Heart right ventricle (tissue), 16 donors: ENCODE data around the gene CBLB. TPM values are rescaled to one million over a fixed set of nuclear protein-coding genes. Genes with fewer than 3 reads are reported as not detected.

Source experiments
- ATAC-seq, 8 donors: fragments of 200-7000 bp; cut with Tn5 transposase; one replicate each; pipeline ENCODE4 v1.9.1; 2020; ENCODE audit warnings: mild to moderate bottlenecking in 8 of 8, moderate library complexity in 8 of 8, moderate number of reproducible peaks in 1 of 8
- DNase-seq, 2 donors: peaks; one replicate each; pipeline ENCODE4 v3.0.0-alpha.2; 2020
- H3K27ac ChIP-seq, 10 donors: fragments of 200-600 bp; sonication (generic) in 2 of 10; one replicate each; pipeline versions ENCODE4 v1.5.0 to v1.8.0; 2020 to 2022; ENCODE audit warnings: mild to moderate bottlenecking in 3 of 10
- H3K27me3 ChIP-seq, 7 donors: fragments of 200-600 bp; one replicate each; pipeline ENCODE4 v1.8.0; 2021 to 2022; ENCODE audit warnings: mild to moderate bottlenecking in 2 of 7
- H3K36me3 ChIP-seq, 9 donors: fragments of 200-600 bp; sonication (generic) in 1 of 9; one replicate each; pipeline versions ENCODE4 v1.5.0 to v1.8.0; 2020 to 2022; ENCODE audit warnings: mild to moderate bottlenecking in 2 of 9
- H3K4me1 ChIP-seq, 9 donors: fragments of 200-600 bp; sonication (generic) in 1 of 9; one replicate each; pipeline versions ENCODE4 v1.5.0 to v1.8.0; 2020 to 2022; ENCODE audit warnings: mild to moderate bottlenecking in 4 of 9
- H3K4me3 ChIP-seq, 10 donors: fragments of 200-600 bp; sonication (generic) in 2 of 10; one replicate each; pipeline versions ENCODE4 v1.5.0 to v1.8.0; 2020 to 2022; ENCODE audit warnings: mild to moderate bottlenecking in 7 of 10, moderate library complexity in 2 of 10
- H3K9me3 ChIP-seq, 11 donors: fragments of 200-600 bp in 10 of 11; sonication (generic) in 2 of 11; one replicate each; pipeline versions ENCODE4 v1.5.0 to v1.8.0; 2013 to 2022; ENCODE audit warnings: mild to moderate bottlenecking in 2 of 11, control low read depth in 1 of 11, moderate library complexity in 1 of 11
- WGBS, 2 donors: extraction: QIAGEN DNeasy Blood & Tissue Kit; methylation state at CpG; one replicate each; pipeline ENCODE4 v1.1.7; 2013; ENCODE audit warnings: inconsistent platforms in 1 of 2; 5-methylcytosine and 5-hydroxymethylcytosine counted together
- intact Hi-C, 10 donors: fragments of 100-400 bp; cut with DNase I; formaldehyde crosslinking; loops; one replicate each; pipeline versions ENCODE4 v1.11.1 to v1.14.2; 2022
- polyA plus RNA-seq, 2 donors: library from polyadenylated mRNA; stranded (reverse); fragments of 200-250 nt; gene quantifications; one replicate each; pipeline ENCODE4 v1.2.3, GENCODE V29; 2013
- total RNA-seq, 10 donors: library from RNA; stranded (reverse); fragmentation: NEBNext Ultra II Directional in 3 of 10; extraction: Animal tissue kit (Norgen Biotek cat#: 25700) in 3 of 10; gene quantifications; one replicate each; pipeline versions ENCODE4 v1.2.1 to v1.2.4, GENCODE V29; 2021 to 2023
- TF ChIP-seq, protein P1 (sequence below), 9 donors: fragments of 200-600 bp; sonication (generic) in 2 of 9; IDR thresholded peaks; one replicate each; pipeline versions ENCODE4 v1.5.0 to v1.8.0; 2021 to 2022; ENCODE audit warnings: antibody characterized with exemption in 9 of 9, mild to moderate bottlenecking in 5 of 9, moderate library complexity in 1 of 9
- donor health status: Arrhythmogenic right ventricular cardiomyopathy.
- donor health status: ischemic (EF 13 %, LVEDD 7.1; RV severe dilation, severe dysfunction).
- donor health status: healthy with polysubstance abuse.
- donor health status: DM: no; HTN: yes; CAD: no.
- donor health status: DM: no; HTN: no; CAD: no.
- donor health status: ischemic (EF 25% LVEDD 6.9; RV normal size, moderate dysfunction).
- donor health status: ischemic (EF 25% LVEDD 5.7; RV mildly dilated, moderate dysfunction).
- donor health status: healthy.
- donor health status: DM: yes; HTN: yes; CAD: no.
- donor health status: Ischemic cardiomyopathy.
- donor health status: ischemic (EF 35%, LVEDD 5.7; RV mildly dilated, moderate dysfunction).
- donor health status: nonischemic (EF 11% LVEDD 7.7; RV severe dilation, severe dysfunction).
- donor health status: DM: yes; HTN: yes; CAD: no.
- donor health status: PGD.
- donor health status: ischemic (EF 29% LVEDD 5.4; RV normal size, mild dysfunction).
- donor health status: nonischemic (EF 23%, LVEDD 6.1; RV moderate dilation, normal function).

CBLB gene
- total and polyA plus RNA-seq, 12 donors, result 14.2 to 72.7 (median 46.0) TPM

DNA sequence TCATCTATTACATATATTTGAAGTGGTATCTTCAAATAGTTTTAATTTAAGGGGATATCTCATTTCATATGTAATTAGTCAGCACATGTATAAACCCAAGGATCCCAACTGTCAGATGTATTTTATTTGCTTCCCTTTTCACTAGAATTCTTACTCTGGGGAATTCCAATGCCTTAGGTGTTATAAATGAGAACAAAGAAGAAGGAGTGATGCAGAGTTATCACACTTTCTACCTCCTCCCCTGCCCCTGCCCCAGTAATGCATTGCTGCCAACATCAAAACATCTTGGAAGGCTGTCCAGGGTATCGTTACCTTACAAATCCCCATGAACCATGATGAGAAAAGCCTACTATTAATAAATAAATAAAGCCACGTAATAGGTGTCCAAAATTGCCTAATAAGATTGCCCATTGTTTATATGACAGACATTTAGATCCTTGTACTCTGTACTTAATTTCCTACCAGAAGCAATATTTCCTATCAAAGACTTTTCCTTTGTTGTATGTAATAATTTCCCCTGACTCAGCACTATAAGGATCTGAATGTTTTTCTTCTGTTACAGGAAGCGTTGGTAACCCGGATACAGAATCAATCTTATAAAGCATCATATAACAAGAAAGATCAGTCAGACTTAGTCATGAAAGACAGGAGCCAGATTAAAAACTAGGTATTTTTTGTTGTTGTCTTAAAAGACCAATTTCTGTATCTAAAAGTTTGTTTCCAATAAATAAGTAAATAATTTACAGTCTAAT lies 38.8 kb downstream of the CBLB start:
- intact Hi-C loops, result loop anchor here in 3 of 10 donors (5.0 kb wide), 2 partner anchors 38 to 43 kb away; no protein-coding TSS in a partner anchor
- H3K36me3 ChIP-seq, result peaks cover 0 to 10% (median 0%) of the 10 kb centered on the region in 9 donors

DNA sequence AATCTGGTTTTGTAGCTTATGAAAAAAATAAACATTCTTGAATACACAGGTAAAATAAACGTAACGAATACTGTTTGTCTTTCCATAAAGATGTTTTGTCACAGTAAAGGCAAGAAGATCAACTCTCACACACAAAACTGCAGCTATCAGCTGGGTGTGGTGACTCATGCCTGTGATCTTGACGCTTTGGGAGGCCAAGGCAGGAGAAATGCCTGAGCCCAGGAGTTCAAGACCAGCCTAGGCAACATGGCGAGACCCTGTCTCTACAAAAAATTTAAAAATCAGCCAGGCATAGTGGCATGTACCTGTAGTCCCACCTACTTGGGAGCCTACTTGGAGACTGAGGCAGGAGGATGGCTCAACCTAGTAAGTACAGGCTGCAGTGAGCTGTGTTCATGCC lies 39.6 kb downstream of the CBLB start:
- Histone ChIP-seq H3K4me3 (no peak overlapping the region), H3K27ac (peak overlapping the region in 3 of 10 donors; percentile 10 to 78 (median 13)), H3K27me3 (no peaks in the 10 kb centered on the region), H3K36me3 (peaks cover 0 to 13% (median 0%) of the 10 kb centered on the region in 9 donors), H3K9me3 (no peaks in the 10 kb centered on the region), H3K4me1 (peaks cover 0 to 91% (median 64%) of the 10 kb centered on the region in 9 donors)
- TF ChIP-seq, protein P1, sequence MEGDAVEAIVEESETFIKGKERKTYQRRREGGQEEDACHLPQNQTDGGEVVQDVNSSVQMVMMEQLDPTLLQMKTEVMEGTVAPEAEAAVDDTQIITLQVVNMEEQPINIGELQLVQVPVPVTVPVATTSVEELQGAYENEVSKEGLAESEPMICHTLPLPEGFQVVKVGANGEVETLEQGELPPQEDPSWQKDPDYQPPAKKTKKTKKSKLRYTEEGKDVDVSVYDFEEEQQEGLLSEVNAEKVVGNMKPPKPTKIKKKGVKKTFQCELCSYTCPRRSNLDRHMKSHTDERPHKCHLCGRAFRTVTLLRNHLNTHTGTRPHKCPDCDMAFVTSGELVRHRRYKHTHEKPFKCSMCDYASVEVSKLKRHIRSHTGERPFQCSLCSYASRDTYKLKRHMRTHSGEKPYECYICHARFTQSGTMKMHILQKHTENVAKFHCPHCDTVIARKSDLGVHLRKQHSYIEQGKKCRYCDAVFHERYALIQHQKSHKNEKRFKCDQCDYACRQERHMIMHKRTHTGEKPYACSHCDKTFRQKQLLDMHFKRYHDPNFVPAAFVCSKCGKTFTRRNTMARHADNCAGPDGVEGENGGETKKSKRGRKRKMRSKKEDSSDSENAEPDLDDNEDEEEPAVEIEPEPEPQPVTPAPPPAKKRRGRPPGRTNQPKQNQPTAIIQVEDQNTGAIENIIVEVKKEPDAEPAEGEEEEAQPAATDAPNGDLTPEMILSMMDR (IDR thresholded peaks at IDR 0.05), result no peak
- intact Hi-C loops, result loop anchor here in 3 of 10 donors (5.0 kb wide), 2 partner anchors 37 to 42 kb away; no protein-coding TSS in a partner anchor
- no peak for ATAC-seq
- WGBS, 2 donors, result 96 to 97% methylated on average over 4 of the region's 4 CpGs
- DNase-seq, result no peak

More for the DNA sequence above, 38.8 kb downstream of the CBLB start:
- Histone ChIP-seq H3K4me1 (peaks cover 0 to 89% (median 62%) of the 10 kb centered on the region in 9 donors), H3K4me3 (no peak overlapping the region), H3K9me3 (no peaks in the 10 kb centered on the region), H3K27me3 (no peaks in the 10 kb centered on the region), H3K27ac (peak overlapping the region in 5 of 10 donors; percentile 16 to 78 (median 18))
- peak in 1 of 8 donors; percentile 27 for ATAC-seq
- TF ChIP-seq, protein P1 (IDR thresholded peaks at IDR 0.05), result no peak
- no peak for DNase-seq
- WGBS, 2 donors, result 50 to 51% methylated on average over 4 of the region's 4 CpGs

DNA sequence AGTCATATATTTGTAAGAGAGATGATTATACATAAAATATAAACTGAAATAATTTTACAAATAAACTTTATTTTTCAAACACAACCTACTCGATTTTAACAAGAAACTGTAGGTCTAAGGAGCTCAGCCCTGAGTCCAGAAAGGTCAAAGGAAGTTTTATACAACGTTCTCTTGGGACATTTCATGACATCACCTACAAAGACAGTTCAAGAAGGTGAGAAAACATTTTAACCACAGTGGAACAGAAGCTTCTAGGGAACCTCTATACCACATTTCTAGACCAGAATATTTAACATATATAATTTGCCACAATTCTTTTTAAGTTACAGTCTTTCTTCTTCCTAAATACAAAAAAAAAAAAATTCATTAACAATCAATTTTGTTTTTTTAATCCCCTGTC lies 40.1 kb downstream of the CBLB start:
- Histone ChIP-seq H3K9me3 (no peaks in the 10 kb centered on the region), H3K4me3 (no peak overlapping the region), H3K4me1 (peaks cover 0 to 95% (median 68%) of the 10 kb centered on the region in 9 donors), H3K36me3 (peaks cover 0 to 18% (median 0%) of the 10 kb centered on the region in 9 donors), H3K27ac (peak overlapping the region in 3 of 10 donors; percentile 10 to 78 (median 13)), H3K27me3 (no peaks in the 10 kb centered on the region)
- intact Hi-C loops, result loop anchor here in 3 of 10 donors (5.0 kb wide), 2 partner anchors 36 to 41 kb away; no protein-coding TSS in a partner anchor
- 43 to 54% methylated on average over 2 of the region's 2 CpGs for WGBS, 2 donors
- DNase-seq, result no peak
- ATAC-seq, result no peak
- TF ChIP-seq, protein P1 (IDR thresholded peaks at IDR 0.05), result no peak

DNA sequence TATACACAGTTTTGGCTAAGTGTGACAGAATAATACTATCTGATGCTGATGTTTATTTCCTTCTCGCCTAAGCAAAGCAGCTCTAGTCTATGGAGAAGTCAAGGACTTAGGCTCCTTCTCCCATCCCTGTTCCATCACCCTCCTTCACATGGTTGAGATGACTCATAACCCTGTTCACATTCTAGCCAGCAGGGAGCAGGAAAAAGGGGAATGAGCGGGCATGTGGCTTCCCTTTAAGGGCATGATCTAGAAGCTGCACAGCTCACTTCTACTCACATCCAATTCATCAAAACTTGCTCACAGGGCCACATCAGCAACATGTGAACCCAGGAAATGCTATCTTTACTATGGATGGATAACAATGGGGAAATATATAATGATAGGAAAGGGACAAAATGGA lies 40.9 kb downstream of the CBLB start:
- H3K36me3 ChIP-seq, result peaks cover 0 to 23% (median 0%) of the 10 kb centered on the region in 9 donors
- H3K9me3 ChIP-seq, result no peaks in the 10 kb centered on the region
- H3K27ac ChIP-seq, result peak overlapping the region in 8 of 10 donors; percentile 13 to 78 (median 28)
- TF ChIP-seq, protein P1 (IDR thresholded peaks at IDR 0.05), result peak in 5 of 9 donors; percentile 18 to 49 (median 28)
- H3K27me3 ChIP-seq, result no peaks in the 10 kb centered on the region
- no peak overlapping the region for H3K4me3 ChIP-seq
- peaks cover 0 to 95% (median 70%) of the 10 kb centered on the region in 9 donors for H3K4me1 ChIP-seq
- intact Hi-C loops, result loop anchor here in 3 of 10 donors (5.0 kb wide), 2 partner anchors 36 to 41 kb away; no protein-coding TSS in a partner anchor
- peak in 1 of 2 donors; percentile 28 for DNase-seq
- WGBS, 2 donors, result 80 to 82% methylated on average over 2 of the region's 2 CpGs
- peak; percentile 55 to 76 (median 64) for ATAC-seq
